HEK293T (cell line): ENCODE results near the gene SCUBE3.
A peak's percentile ranks its signal among the peaks of the same experiment; 100 is the strongest.

Experiments
- CTCF ChIA-PET: fragments of 350-600 bp; formaldehyde crosslinking; extraction: SDS; loops from one replicate; lab custom pipeline; 2021; ENCODE audit warnings: antibody characterized with exemption, inconsistent platforms; lab: Yijun Ruan, JAX
- POLR2A ChIA-PET: fragments of 350-600 bp; formaldehyde crosslinking; extraction: SDS; loops from one replicate; lab custom pipeline; 2020; ENCODE audit warnings: antibody characterized with exemption, inconsistent platforms; lab: Yijun Ruan, JAX
- DNase-seq: peaks from one replicate; pipeline ENCODE4 v3.0.0; 2012; ENCODE audit warnings: mixed read lengths; ENCODE audit errors: extremely low spot score
- ARNT ChIP-seq: fragments of 450-650 bp; IDR thresholded peaks from 2 replicates; pipeline ENCODE4 v1.6.1; 2017; ENCODE audit warnings: mild to moderate bottlenecking
- BHLHE40 ChIP-seq: fragments of 450-650 bp; IDR thresholded peaks from 2 replicates; pipeline ENCODE4 v1.6.1; 2016; ENCODE audit warnings: mild to moderate bottlenecking, moderate library complexity, borderline replicate concordance
- CTBP1 ChIP-seq: fragments of 450-650 bp; IDR thresholded peaks from 2 replicates; pipeline ENCODE4 v1.6.1; 2016; ENCODE audit warnings: borderline replicate concordance
- ELF4 ChIP-seq: fragments of 450-650 bp; IDR thresholded peaks from 2 replicates; pipeline ENCODE4 v1.6.1; 2017; ENCODE audit warnings: antibody characterized with exemption
- FOXA1 ChIP-seq: fragments of 450-650 bp; IDR thresholded peaks from 2 replicates; pipeline ENCODE4 v1.6.1; 2016; ENCODE audit warnings: mild to moderate bottlenecking
- FOXK2 ChIP-seq: fragments of 450-650 bp; IDR thresholded peaks from 2 replicates; pipeline ENCODE4 v1.6.1; 2016; ENCODE audit warnings: mild to moderate bottlenecking
- FOXM1 ChIP-seq: fragments of 450-650 bp; IDR thresholded peaks from 2 replicates; pipeline ENCODE4 v1.6.1; 2017; ENCODE audit warnings: mild to moderate bottlenecking, borderline replicate concordance
- HDGF ChIP-seq: fragments of 450-650 bp; IDR thresholded peaks from 2 replicates; pipeline ENCODE4 v1.6.1; 2017; ENCODE audit warnings: antibody characterized with exemption, borderline replicate concordance
- L3MBTL2 ChIP-seq: fragments of 450-650 bp; conservative IDR thresholded peaks from 2 replicates; pipeline ENCODE4 v1.6.1; 2016; ENCODE audit warnings: mild to moderate bottlenecking
- LEF1 ChIP-seq: fragments of 450-650 bp; IDR thresholded peaks from 2 replicates; pipeline ENCODE4 v1.6.1; 2017; ENCODE audit warnings: mild to moderate bottlenecking, borderline replicate concordance
- NFRKB ChIP-seq: fragments of 450-650 bp; IDR thresholded peaks from 2 replicates; pipeline ENCODE4 v1.6.1; 2016; ENCODE audit warnings: mild to moderate bottlenecking, moderate library complexity
- PKNOX1 ChIP-seq: fragments of 450-650 bp; IDR thresholded peaks from 2 replicates; pipeline ENCODE4 v1.6.1; 2016
- SP1 ChIP-seq: fragments of 450-650 bp; IDR thresholded peaks from 2 replicates; pipeline ENCODE4 v1.6.1; 2017
- SUZ12 ChIP-seq: fragments of 450-650 bp; IDR thresholded peaks from 2 replicates; pipeline ENCODE4 v1.6.1; 2016; ENCODE audit warnings: mild to moderate bottlenecking
- TARDBP ChIP-seq: fragments of 450-650 bp; IDR thresholded peaks from 2 replicates; pipeline ENCODE4 v1.6.1; 2016
- ZNF384 ChIP-seq: fragments of 450-650 bp; IDR thresholded peaks from 2 replicates; pipeline ENCODE4 v1.6.1; 2016

The SCUBE3 gene

GRCh38 chr6:35295036-35295435, 81.3 kb downstream of the SCUBE3 start:
- no peak for DNase-seq
- no peak for TF ChIP-seq L3MBTL2
- no peak for TF ChIP-seq FOXA1
- no peak for TF ChIP-seq FOXK2
- no peak for TF ChIP-seq NFRKB
- POLR2A ChIA-PET: no interaction called here
- CTCF ChIA-PET: interaction anchor here (0.7 to 1.2 kb wide), 3 partner anchors 10 to 47 kb away, joined by 3 to 7 read pairs (median 3); partner anchors contain the start of gene PPARD

- CTCF ChIA-PET: interaction anchor here (0.6 to 3.4 kb wide), 10 partner anchors 10 to 154 kb away, joined by 3 to 13 read pairs (median 3); partner anchors contain the start of genes PPARD and ZNF76
- DNase-seq: no peak
- TF ChIP-seq NFRKB (no peak), FOXK2 (no peak), FOXA1 (no peak), BHLHE40 (no peak), TARDBP (no peak), SP1 (no peak), ELF4 (no peak), L3MBTL2 (no peak), ZNF384 (no peak), FOXM1 (no peak), HDGF (no peak), PKNOX1 (no peak), SUZ12 (no peak), ARNT (no peak), LEF1 (no peak), CTBP1 (no peak)
- POLR2A ChIA-PET: interaction anchor here (1.0 to 1.4 kb wide), 2 partner anchors 22 to 36 kb away, joined by 3 to 6 read pairs; partner anchors contain the start of gene ZNF76
These were observed 82.0 kb downstream of the SCUBE3 start for GRCh38 chr6:35295521-35296315.

GRCh38 chr6:35296931-35297600, 83.3 kb downstream of the SCUBE3 start:
- POLR2A ChIA-PET: interaction anchor here (0.8 to 1.4 kb wide), 5 partner anchors 21 to 153 kb away, joined by 3 to 6 read pairs (median 3); partner anchors contain the start of gene ZNF76
- CTCF ChIA-PET: interaction anchor here (0.6 to 3.4 kb wide), 9 partner anchors 8 to 171 kb away, joined by 3 to 13 read pairs (median 3); partner anchors contain the start of genes RPL10A and ZNF76
- TF ChIP-seq PKNOX1 (no peak), CTBP1 (no peak), TARDBP (no peak), ZNF384 (no peak), FOXK2 (no peak), SP1 (no peak), FOXM1 (no peak)
- DNase-seq: no peak

- POLR2A ChIA-PET: interaction anchor here (0.9 to 1.3 kb wide), 3 partner anchors 20 to 152 kb away, joined by 3 to 4 read pairs (median 3); no protein-coding TSS in a partner anchor
- peak; percentile 89 for DNase-seq
- TF ChIP-seq PKNOX1 (no peak), ZNF384 (no peak), ELF4 (peak; percentile 57; the same call in 1 of the 2 replicates)
- CTCF ChIA-PET: interaction anchor here (0.6 to 3.4 kb wide), 7 partner anchors 9 to 170 kb away, joined by 3 to 11 read pairs (median 3); partner anchors contain the start of genes FANCE and RPL10A
These were observed 84.1 kb downstream of the SCUBE3 start, which contains the start of gene DEF6 for GRCh38 chr6:35297601-35298481. DEF6 (plus strand) TSS chr6:35297818; CDS start chr6:35297857, 39 bp downstream.

GRCh38 chr6:35298625-35299140, 84.9 kb downstream of the SCUBE3 start:
- no peak for DNase-seq
- POLR2A ChIA-PET: no interaction called here
- no peak for TF ChIP-seq LEF1
- no peak for TF ChIP-seq FOXA1
- no peak for TF ChIP-seq CTBP1
- TF ChIP-seq TARDBP: no peak
- no peak for TF ChIP-seq ZNF384
- TF ChIP-seq FOXM1: no peak
- no peak for TF ChIP-seq NFRKB
- TF ChIP-seq ARNT: no peak
- CTCF ChIA-PET: interaction anchor here (1.0 to 3.4 kb wide), 2 partner anchors 151 to 154 kb away, joined by 3 to 11 read pairs; partner anchors contain the start of gene FANCE
